Keratinocyte (primary cell): Measurements from ENCODE around the gene KDM1B. TPM values are rescaled to one million over a fixed set of nuclear protein-coding genes. Genes with fewer than 3 reads are reported as not detected.

Experiments used
- DNase-seq: peaks from one replicate; pipeline ENCODE4 v3.0.0-alpha.2; 2011; ENCODE audit warnings: low read depth, missing footprints, low spot score
- FAIRE-seq: peaks from 2 replicates; lab custom pipeline; 2011; peaks lifted over from hg19 to GRCh38; lab: Jason Lieb, UNC
- H2AFZ ChIP-seq: 2 replicates; pipeline ENCODE4 v1.6.0; 2012; ENCODE audit warnings: low read length, control low read depth, inconsistent platforms; ENCODE audit not compliant: control insufficient read depth
- H3K27ac ChIP-seq: 2 replicates; pipeline ENCODE4 v1.5.1; 2011; ENCODE audit warnings: low read length; ENCODE audit not compliant: control insufficient read depth, insufficient read depth
- H3K27me3 ChIP-seq: 3 replicates; pipeline ENCODE4 v1.6.0; 2011; ENCODE audit warnings: low read length; ENCODE audit not compliant: control insufficient read depth, insufficient read depth; ENCODE audit errors: extremely low read depth
- H3K36me3 ChIP-seq, 2 experiments: 2 replicates in 1 of 2; 3 replicates in 1 of 2; pipeline ENCODE4 v1.5.1; 2011; ENCODE audit warnings: low read length in 2 of 2, mild to moderate bottlenecking in 1 of 2; ENCODE audit not compliant: control insufficient read depth in 2 of 2, insufficient read depth in 2 of 2; ENCODE audit errors: extremely low read depth in 1 of 2
- H3K4me1 ChIP-seq: 3 replicates; pipeline ENCODE4 v1.5.1; 2011; ENCODE audit warnings: low read length; ENCODE audit not compliant: control insufficient read depth, insufficient read depth; ENCODE audit errors: extremely low read depth
- H3K4me2 ChIP-seq: 3 replicates; pipeline ENCODE4 v1.6.0; 2011; ENCODE audit warnings: low read depth, low read length; ENCODE audit not compliant: control insufficient read depth, insufficient read depth; ENCODE audit errors: extremely low read depth
- H3K4me3 ChIP-seq, 3 experiments: fragments of 200-600 bp in 1 of 3; sonication (generic) in 1 of 3; 2 replicates in 2 of 3; 3 replicates in 1 of 3; pipeline ENCODE4 v1.5.1; 2011 to 2016; ENCODE audit warnings: low read length in 3 of 3, mild to moderate bottlenecking in 3 of 3, control low read depth in 2 of 3, inconsistent platforms in 1 of 3, low read depth in 1 of 3, mixed read lengths in 1 of 3, mixed run types in 1 of 3, moderate library complexity in 1 of 3; ENCODE audit not compliant: control insufficient read depth in 2 of 3, insufficient read depth in 2 of 3; ENCODE audit errors: extremely low read depth in 1 of 3
- H3K79me2 ChIP-seq: 2 replicates; pipeline ENCODE4 v1.6.0; 2012; ENCODE audit warnings: low read length; ENCODE audit not compliant: control insufficient read depth, insufficient read depth
- H3K9ac ChIP-seq: 3 replicates; pipeline ENCODE4 v1.6.0; 2011; ENCODE audit warnings: low read length; ENCODE audit not compliant: control insufficient read depth, insufficient read depth; ENCODE audit errors: extremely low read depth
- H3K9me1 ChIP-seq: 3 replicates; pipeline ENCODE4 v1.6.0; 2011; ENCODE audit warnings: low read length; ENCODE audit not compliant: control insufficient read depth, insufficient read depth; ENCODE audit errors: extremely low read depth
- H3K9me3 ChIP-seq: 2 replicates; pipeline ENCODE4 v1.5.1; 2012; ENCODE audit warnings: low read depth, low read length; ENCODE audit not compliant: control insufficient read depth
- H4K20me1 ChIP-seq: 3 replicates; pipeline ENCODE4 v1.6.0; 2011; ENCODE audit warnings: low read length; ENCODE audit not compliant: control insufficient read depth, insufficient read depth; ENCODE audit errors: extremely low read depth
- EZH2 ChIP-seq: IDR thresholded peaks from one replicate; pipeline ENCODE4 v1.6.1; 2012; ENCODE audit warnings: inconsistent platforms, mild to moderate bottlenecking, low read length, moderate library complexity
- dilution Hi-C: fragments of 300-500 bp; cut with MboI; formaldehyde crosslinking; loops from one replicate; pipeline ENCODE4 v1.7.0; 2020; ENCODE audit warnings: low sequenced_read_pairs; ENCODE audit not compliant: extremely low pct_ligation_motif_present
- polyA plus RNA-seq, 5 experiments: library from polyadenylated mRNA; depleted of rRNA in 3 of 5; stranded (reverse) in 3 of 5; stranded (forward) in 1 of 5; unstranded in 1 of 5; fragments of >200 nt; gene quantifications; 1 replicate in 1 of 5; 2 replicates in 3 of 5; 3 replicates in 1 of 5; pipeline versions ENCODE4 v1.2.1 to v1.2.3, GENCODE V29; 2011 to 2012; ENCODE audit warnings: missing spikeins in 2 of 5, low read depth in 1 of 5, low replicate concordance in 1 of 5
- TF ChIP-seq, protein P1 (sequence below), 3 experiments: IDR thresholded peaks in 1 of 3; conservative IDR thresholded peaks in 1 of 3; optimal IDR thresholded peaks in 1 of 3; 2 replicates in 2 of 3; 3 replicates in 1 of 3; pipeline versions ENCODE3 to v1.5.1; 2011; ENCODE audit warnings: low read length in 3 of 3, mild to moderate bottlenecking in 3 of 3, moderate library complexity in 2 of 3, control low read depth in 1 of 3, inconsistent platforms in 1 of 3; ENCODE audit not compliant: insufficient read depth in 2 of 3; ENCODE audit errors: extremely low read depth in 1 of 3

Gene KDM1B
- polyA plus RNA-seq, 1 donor (not counting 4 experiments of a cell fraction or from before 2014, with no cell fraction given) = 32.7 TPM

GRCh38 chr6:18259675-18260447 is 104.6 kb downstream of the KDM1B start:
- Histone ChIP-seq H3K4me2 (peak overlapping the region; percentile 100), H3K9ac (peak overlapping the region; percentile 43), H3K79me2 (peaks cover 82% of the 10 kb centered on the region), H2AFZ (no peak overlapping the region), H3K4me3 (peak overlapping the region in 1 of 3 experiments; percentile 3), H3K4me1 (peaks cover 38% of the 10 kb centered on the region), H4K20me1 (peaks cover 10% of the 10 kb centered on the region), H3K27me3 (no peaks in the 10 kb centered on the region), H3K36me3 (peaks cover 5 to 6% of the 10 kb centered on the region in 2 experiments), H3K9me3 (no peaks in the 10 kb centered on the region), H3K9me1 (peaks cover 2% of the 10 kb centered on the region), H3K27ac (peak overlapping the region; percentile 76)
- DNase-seq (no peak), FAIRE-seq (no peak)
- dilution Hi-C loops = no loop called here
- no peak for TF ChIP-seq EZH2
- TF ChIP-seq, protein P1, sequence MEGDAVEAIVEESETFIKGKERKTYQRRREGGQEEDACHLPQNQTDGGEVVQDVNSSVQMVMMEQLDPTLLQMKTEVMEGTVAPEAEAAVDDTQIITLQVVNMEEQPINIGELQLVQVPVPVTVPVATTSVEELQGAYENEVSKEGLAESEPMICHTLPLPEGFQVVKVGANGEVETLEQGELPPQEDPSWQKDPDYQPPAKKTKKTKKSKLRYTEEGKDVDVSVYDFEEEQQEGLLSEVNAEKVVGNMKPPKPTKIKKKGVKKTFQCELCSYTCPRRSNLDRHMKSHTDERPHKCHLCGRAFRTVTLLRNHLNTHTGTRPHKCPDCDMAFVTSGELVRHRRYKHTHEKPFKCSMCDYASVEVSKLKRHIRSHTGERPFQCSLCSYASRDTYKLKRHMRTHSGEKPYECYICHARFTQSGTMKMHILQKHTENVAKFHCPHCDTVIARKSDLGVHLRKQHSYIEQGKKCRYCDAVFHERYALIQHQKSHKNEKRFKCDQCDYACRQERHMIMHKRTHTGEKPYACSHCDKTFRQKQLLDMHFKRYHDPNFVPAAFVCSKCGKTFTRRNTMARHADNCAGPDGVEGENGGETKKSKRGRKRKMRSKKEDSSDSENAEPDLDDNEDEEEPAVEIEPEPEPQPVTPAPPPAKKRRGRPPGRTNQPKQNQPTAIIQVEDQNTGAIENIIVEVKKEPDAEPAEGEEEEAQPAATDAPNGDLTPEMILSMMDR (optimal IDR thresholded peaks at IDR 0.05 in 1 of 3, IDR thresholded peaks at IDR 0.05 in 1 of 3, conservative IDR thresholded peaks at IDR 0.05 in 1 of 3; ENCODE audit: extremely low read depth in 1 of 3, insufficient read depth in 2 of 3, low read length in 3 of 3) = no peak

- FAIRE-seq = peak; percentile 20
- DNase-seq = peak; percentile 36
- Histone ChIP-seq H4K20me1 (peaks cover 10% of the 10 kb centered on the region), H3K9me1 (peaks cover 2% of the 10 kb centered on the region), H3K9ac (peak overlapping the region; percentile 43), H3K4me3 (peak overlapping the region in 2 of 3 experiments; percentile 3 to 6), H3K36me3 (peaks cover 1 to 6% of the 10 kb centered on the region in 2 experiments), H3K27me3 (no peaks in the 10 kb centered on the region), H3K4me2 (peak overlapping the region; percentile 100), H3K4me1 (peaks cover 41% of the 10 kb centered on the region), H3K27ac (peak overlapping the region; percentile 76), H2AFZ (no peak overlapping the region), H3K9me3 (peaks cover under 1% of the 10 kb centered on the region), H3K79me2 (peaks cover 76% of the 10 kb centered on the region)
- dilution Hi-C loops = no loop called here
- no peak for TF ChIP-seq EZH2
- TF ChIP-seq, protein P1 (optimal IDR thresholded peaks at IDR 0.05 in 1 of 3, IDR thresholded peaks at IDR 0.05 in 1 of 3, conservative IDR thresholded peaks at IDR 0.05 in 1 of 3; ENCODE audit: extremely low read depth in 1 of 3, insufficient read depth in 2 of 3, low read length in 3 of 3) = no peak
Measured at GRCh38 chr6:18260448-18261106, 105.4 kb downstream of the KDM1B start.
